Large intestine (tissue), 3 donors: Measurements from ENCODE around the gene PLXNB2. TPM values are rescaled to one million over a fixed set of nuclear protein-coding genes. Genes with fewer than 3 reads are reported as not detected.
"Not testable (repeated sequence)": the region's sequence is repeated elsewhere in the genome, so short reads cannot be mapped to it uniquely, and the experiment has no call there.

Experiments used
- DNase-seq, 2 donors: peaks; one replicate each; pipeline versions ENCODE4 v3.0.0 to v3.0.0-alpha.2; 2013
- H3K27ac ChIP-seq: one replicate; pipeline ENCODE4 v1.5.1; 2013; ENCODE audit warnings: low read length
- H3K27me3 ChIP-seq: 2 replicates; pipeline ENCODE4 v1.6.1; 2013; ENCODE audit warnings: low read length; ENCODE audit not compliant: control insufficient read depth, insufficient read depth
- H3K36me3 ChIP-seq: 2 replicates; pipeline ENCODE4 v1.6.1; 2013; ENCODE audit warnings: low read length; ENCODE audit not compliant: control insufficient read depth, insufficient read depth
- H3K4me1 ChIP-seq: one replicate; pipeline ENCODE4 v1.6.1; 2013; ENCODE audit warnings: low read length; ENCODE audit not compliant: control insufficient read depth, insufficient read depth
- H3K4me3 ChIP-seq: one replicate; pipeline ENCODE4 v1.5.1; 2013; ENCODE audit warnings: low read length
- H3K9me3 ChIP-seq: one replicate; pipeline ENCODE4 v1.6.1; 2013; ENCODE audit warnings: mild to moderate bottlenecking, low read depth, low read length, moderate library complexity; ENCODE audit not compliant: control insufficient read depth
- WGBS: methylation state at CpG from one replicate; pipeline ENCODE4 v1.1.5; 2013; ENCODE audit warnings: low lambda C conversion rate; ENCODE audit not compliant: insufficient coverage; 5-methylcytosine and 5-hydroxymethylcytosine counted together
- polyA plus RNA-seq: library from polyadenylated mRNA; unstranded; fragments of 120-200 nt; gene quantifications from one replicate; pipeline ENCODE4 v1.2.1, GENCODE V29; 2013

Gene PLXNB2
- polyA plus RNA-seq, 1 donor: 65.0 TPM

- H3K4me1 ChIP-seq: peaks cover 14% of the 10 kb centered on the region
- no peak overlapping the region for H3K27ac ChIP-seq
- H3K9me3 ChIP-seq: peaks cover 30% of the 10 kb centered on the region
- no CpG with 5 or more reads among the region's 38 CpGs for WGBS
- no peaks in the 10 kb centered on the region for H3K27me3 ChIP-seq
- H3K4me3 ChIP-seq: no peak overlapping the region
- DNase-seq: no peak
- peaks cover 83% of the 10 kb centered on the region for H3K36me3 ChIP-seq
Observed at GRCh38 chr22:50280022-50280707, 27.3 kb downstream of the PLXNB2 start.

GRCh38 chr22:50278956-50279619 lies 28.4 kb downstream of the PLXNB2 start:
- H3K4me1 ChIP-seq: peaks cover 14% of the 10 kb centered on the region
- H3K27ac ChIP-seq: no peak overlapping the region
- no peak overlapping the region for H3K4me3 ChIP-seq
- peaks cover 79% of the 10 kb centered on the region for H3K36me3 ChIP-seq
- no peak for DNase-seq
- H3K27me3 ChIP-seq: no peaks in the 10 kb centered on the region
- no CpG with 5 or more reads among the region's 30 CpGs for WGBS
- peaks cover 30% of the 10 kb centered on the region for H3K9me3 ChIP-seq

- Histone ChIP-seq H3K27me3 (no peaks in the 10 kb centered on the region), H3K4me3 (no peak overlapping the region), H3K36me3 (peaks cover 75% of the 10 kb centered on the region), H3K27ac (no peak overlapping the region), H3K4me1 (peaks cover 14% of the 10 kb centered on the region), H3K9me3 (peaks cover 30% of the 10 kb centered on the region)
- no CpG with 5 or more reads among the region's 21 CpGs for WGBS
- DNase-seq: no peak
Observed at GRCh38 chr22:50278461-50278860, 29.0 kb downstream of the PLXNB2 start.

GRCh38 chr22:50277761-50278160 lies 29.7 kb downstream of the PLXNB2 start:
- Histone ChIP-seq H3K4me3 (no peak overlapping the region), H3K4me1 (peaks cover 11% of the 10 kb centered on the region), H3K36me3 (peaks cover 69% of the 10 kb centered on the region), H3K27ac (no peak overlapping the region), H3K27me3 (no peaks in the 10 kb centered on the region), H3K9me3 (peaks cover 26% of the 10 kb centered on the region)
- DNase-seq: no peak
- no CpG with 5 or more reads among the region's 25 CpGs for WGBS

- WGBS: 82% methylated on average over 3 of the region's 25 CpGs
- Histone ChIP-seq H3K4me1 (peaks cover 7% of the 10 kb centered on the region), H3K27me3 (peaks cover 7% of the 10 kb centered on the region), H3K4me3 (no peak overlapping the region), H3K36me3 (peaks cover 54% of the 10 kb centered on the region), H3K27ac (no peak overlapping the region), H3K9me3 (peaks cover 22% of the 10 kb centered on the region)
- no peak for DNase-seq
Observed at GRCh38 chr22:50276143-50276542, 31.3 kb downstream of the PLXNB2 start.

- no peak for DNase-seq
- H3K27me3 ChIP-seq: peaks cover 15% of the 10 kb centered on the region
- H3K4me1 ChIP-seq: peaks cover 14% of the 10 kb centered on the region
- H3K9me3 ChIP-seq: peaks cover 18% of the 10 kb centered on the region
- no CpG with 5 or more reads among the region's 43 CpGs for WGBS
- no peak overlapping the region for H3K4me3 ChIP-seq
- H3K36me3 ChIP-seq: peaks cover 48% of the 10 kb centered on the region
- no peak overlapping the region for H3K27ac ChIP-seq
Observed at GRCh38 chr22:50275181-50276055, 32.0 kb downstream of the PLXNB2 start.

- WGBS: 80% methylated on average over 1 of the region's 7 CpGs
- no peak overlapping the region for H3K27ac ChIP-seq
Observed at GRCh38 chr22:50274771-50275170, 32.7 kb downstream of the PLXNB2 start.

GRCh38 chr22:50274311-50274710 lies 33.1 kb downstream of the PLXNB2 start:
- no CpG with 5 or more reads among the region's 7 CpGs for WGBS
- H3K4me1 ChIP-seq: peaks cover 20% of the 10 kb centered on the region
- DNase-seq: peak in 1 of 2 donors; percentile 46
- H3K27me3 ChIP-seq: peaks cover 21% of the 10 kb centered on the region
- no peak overlapping the region for H3K4me3 ChIP-seq
- H3K9me3 ChIP-seq: peaks cover 18% of the 10 kb centered on the region
- peaks cover 39% of the 10 kb centered on the region for H3K36me3 ChIP-seq
- H3K27ac ChIP-seq: no peak overlapping the region

More at GRCh38 chr22:50274771-50275170, 32.7 kb downstream of the PLXNB2 start:
- peaks cover 16% of the 10 kb centered on the region for H3K4me1 ChIP-seq
- H3K27me3 ChIP-seq: peaks cover 16% of the 10 kb centered on the region
- no peak overlapping the region for H3K4me3 ChIP-seq
- H3K36me3 ChIP-seq: peaks cover 44% of the 10 kb centered on the region
- no peak for DNase-seq
- H3K9me3 ChIP-seq: peaks cover 18% of the 10 kb centered on the region

- 100% methylated on average over 3 of the region's 10 CpGs for WGBS
- Histone ChIP-seq H3K9me3 (peaks cover 15% of the 10 kb centered on the region), H3K4me1 (peaks cover 20% of the 10 kb centered on the region), H3K36me3 (peaks cover 34% of the 10 kb centered on the region), H3K27me3 (peaks cover 26% of the 10 kb centered on the region)
- H3K27ac ChIP-seq, H3K4me3 ChIP-seq, DNase-seq: not testable (repeated sequence)
Observed at GRCh38 chr22:50273781-50274180, 33.7 kb downstream of the PLXNB2 start.

- no CpG with 5 or more reads among the region's 11 CpGs for WGBS
- not testable (repeated sequence) for H3K4me3 ChIP-seq, DNase-seq, H3K27ac ChIP-seq
- Histone ChIP-seq H3K27me3 (peaks cover 30% of the 10 kb centered on the region), H3K9me3 (peaks cover 12% of the 10 kb centered on the region), H3K4me1 (peaks cover 20% of the 10 kb centered on the region), H3K36me3 (peaks cover 30% of the 10 kb centered on the region)
Observed at GRCh38 chr22:50273352-50273751, 34.1 kb downstream of the PLXNB2 start.
